Measurements from ENCODE around the gene CACNA2D3. TPM values are rescaled to one million over a fixed set of nuclear protein-coding genes. Genes with fewer than 3 reads are reported as not detected.

The CACNA2D3 gene
- total and polyA plus RNA-seq, 2 experiments from 2014 or later: 0.30 to 0.43 TPM

DNA sequence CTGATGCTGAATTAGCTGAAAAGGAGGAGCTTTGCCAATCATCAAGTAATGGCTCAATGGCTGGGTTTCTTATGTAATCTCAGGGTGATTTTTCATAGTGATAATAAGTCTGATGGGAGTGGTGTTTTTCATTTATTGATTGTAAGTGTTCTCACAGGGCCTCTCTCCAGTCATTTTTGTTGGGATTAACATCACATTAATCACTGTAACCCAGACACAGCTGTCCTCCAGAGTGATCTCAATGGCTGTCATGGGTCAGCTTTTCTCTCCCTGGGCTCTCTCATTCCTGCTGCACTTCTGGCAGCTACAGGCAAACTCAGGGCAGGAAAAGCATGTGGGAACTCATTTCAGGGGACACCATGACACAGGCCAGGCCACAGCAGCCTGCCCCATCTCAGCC, 642.6 kb downstream of the CACNA2D3 start:
- in situ Hi-C loops (cut with MboI): no loop called here
- 0 out of 2 replicates have a peak, but pooled peaks cover 17% of the 10 kb centered on the region for H3K27me3 ChIP-seq (replicated peaks; ENCODE audit: insufficient read depth)
- H2AFZ ChIP-seq: no peak overlapping the region

DNA sequence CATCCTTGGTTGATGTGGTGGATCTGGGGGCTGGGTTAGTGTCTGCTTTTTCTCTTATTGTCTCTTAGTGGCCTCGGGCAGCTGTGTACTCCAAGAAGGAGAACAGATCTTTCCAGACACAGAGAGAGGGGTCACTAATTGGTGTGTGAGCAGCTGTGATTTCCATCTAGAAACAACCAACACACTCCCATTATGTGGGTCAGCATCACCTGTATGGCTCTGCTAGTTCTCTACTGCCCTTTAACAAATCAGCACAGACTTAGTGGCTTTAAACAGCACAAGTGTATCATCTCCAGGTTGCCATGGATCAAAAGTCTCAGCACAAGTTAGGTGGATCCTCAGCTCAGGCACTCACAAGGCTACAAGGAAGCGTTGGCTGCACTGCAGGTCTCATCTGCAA, 648.7 kb downstream of the CACNA2D3 start:
- H3K27ac ChIP-seq: no peak overlapping the region
- 0 out of 2 replicates have a peak, but pooled peaks cover 26% of the 10 kb centered on the region for H3K27me3 ChIP-seq (replicated peaks; ENCODE audit: insufficient read depth)
- WGBS, 2 experiments (ENCODE audit: low coverage in 1 of 2, low lambda C conversion rate in 2 of 2, missing lambda C conversion rate in 2 of 2): 31 to 49% methylated on average over 2 of the region's 2 CpGs
- H3K4me2 ChIP-seq (ENCODE audit: unreplicated experiment): no peak overlapping the region
- no peak for DNase-seq
- no peaks in the 10 kb centered on the region for H3K9me2 ChIP-seq (ENCODE audit: insufficient read depth)
- H3K4me3 ChIP-seq: no peak overlapping the region
- no peak overlapping the region for H2AFZ ChIP-seq
- H3K9ac ChIP-seq: no peak overlapping the region
- H3K79me2 ChIP-seq (ENCODE audit: insufficient read depth): no peaks in the 10 kb centered on the region
- no peaks in the 10 kb centered on the region for H3K36me3 ChIP-seq (ENCODE audit: low read depth)
- no peaks in the 10 kb centered on the region for H3K9me3 ChIP-seq (ENCODE audit: low read depth)
- TF ChIP-seq EZH2phosphoT487 (IDR thresholded peaks at IDR 0.05; ENCODE audit: insufficient read depth, low read depth): no peak
- H3F3A ChIP-seq (ENCODE audit: insufficient read depth): no peaks in the 10 kb centered on the region
- in situ Hi-C loops (cut with MboI): no loop called here
- no peaks in the 10 kb centered on the region for H4K20me1 ChIP-seq (ENCODE audit: insufficient read depth)
- no peaks in the 10 kb centered on the region for H3K4me1 ChIP-seq (ENCODE audit: insufficient read depth)

More for the DNA sequence above, 642.6 kb downstream of the CACNA2D3 start:
- H3K9ac ChIP-seq: no peak overlapping the region
- TF ChIP-seq EZH2phosphoT487 (IDR thresholded peaks at IDR 0.05; ENCODE audit: insufficient read depth, low read depth): no peak
- no peak for TF ChIP-seq EZH2 (IDR thresholded peaks at IDR 0.05; ENCODE audit: insufficient read depth, poor library complexity, severe bottlenecking)
- H3K4me2 ChIP-seq (ENCODE audit: unreplicated experiment): no peak overlapping the region
- no peaks in the 10 kb centered on the region for H3F3A ChIP-seq (ENCODE audit: insufficient read depth)
- H3K36me3 ChIP-seq (ENCODE audit: low read depth): no peaks in the 10 kb centered on the region
- no peak for DNase-seq
- no peaks in the 10 kb centered on the region for H3K9me2 ChIP-seq (ENCODE audit: insufficient read depth)
- no peak overlapping the region for H3K27ac ChIP-seq
- no peak overlapping the region for H3K4me3 ChIP-seq
- no peaks in the 10 kb centered on the region for H3K79me2 ChIP-seq (ENCODE audit: insufficient read depth)
- no peaks in the 10 kb centered on the region for H4K20me1 ChIP-seq (ENCODE audit: insufficient read depth)
- H3K9me3 ChIP-seq (ENCODE audit: low read depth): no peaks in the 10 kb centered on the region
- H3K4me1 ChIP-seq (ENCODE audit: insufficient read depth): no peaks in the 10 kb centered on the region

DNA sequence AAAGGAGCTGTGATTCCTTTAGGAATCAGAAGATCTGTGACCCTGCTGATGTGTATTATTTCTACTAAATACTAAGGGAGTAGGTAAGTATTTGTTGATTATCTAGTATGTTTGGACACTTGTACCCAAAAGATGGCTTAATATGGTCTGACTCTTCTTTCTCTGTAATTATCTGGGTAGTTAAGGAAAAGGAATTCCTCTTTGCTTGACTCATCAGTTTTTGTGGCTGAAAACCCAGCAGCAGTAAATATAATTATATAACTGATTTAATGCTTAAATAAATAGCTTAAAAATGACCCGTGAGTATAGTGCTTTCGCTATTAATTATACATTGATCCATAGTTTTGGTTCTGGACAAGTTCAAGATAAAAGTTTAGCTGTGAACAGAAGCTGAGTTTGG, 649.7 kb downstream of the CACNA2D3 start:
- H3K27me3 ChIP-seq (replicated peaks; ENCODE audit: insufficient read depth): 0 out of 2 replicates have a peak, but pooled peaks cover 24% of the 10 kb centered on the region
- peak; percentile 12 for DNase-seq
- WGBS, 2 experiments (ENCODE audit: low coverage in 1 of 2, low lambda C conversion rate in 2 of 2, missing lambda C conversion rate in 2 of 2): 64 to 71% methylated on average over 2 of the region's 2 CpGs

DNA sequence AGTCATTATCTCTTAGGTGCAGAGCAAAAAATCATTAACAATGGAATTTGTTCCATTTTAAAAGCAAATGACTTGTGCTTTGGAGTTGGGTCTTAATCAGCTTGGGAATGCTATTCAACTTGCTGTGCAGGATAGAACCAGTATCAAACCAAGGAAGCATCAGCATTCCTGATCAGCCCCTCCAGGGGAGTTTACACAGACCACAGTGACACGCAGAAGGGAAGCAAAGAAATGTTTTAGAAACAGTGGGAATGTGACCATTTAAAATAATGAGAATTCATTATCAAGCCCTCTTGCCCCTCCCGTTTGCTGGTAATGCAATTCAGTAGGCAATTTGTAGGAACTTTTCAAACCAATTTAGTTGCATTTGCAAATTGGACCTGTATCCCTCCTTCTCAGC, 650.4 kb downstream of the CACNA2D3 start:
- no peak overlapping the region for H3K27ac ChIP-seq
- H3K4me3 ChIP-seq: no peak overlapping the region
- H2AFZ ChIP-seq: no peak overlapping the region
- H3F3A ChIP-seq (ENCODE audit: insufficient read depth): no peaks in the 10 kb centered on the region
- 0 out of 2 replicates have a peak, but pooled peaks cover 21% of the 10 kb centered on the region for H3K27me3 ChIP-seq (replicated peaks; ENCODE audit: insufficient read depth)
- no peaks in the 10 kb centered on the region for H3K9me3 ChIP-seq (ENCODE audit: low read depth)
- H3K9me2 ChIP-seq (ENCODE audit: insufficient read depth): no peaks in the 10 kb centered on the region
- no peaks in the 10 kb centered on the region for H3K4me1 ChIP-seq (ENCODE audit: insufficient read depth)
- no peaks in the 10 kb centered on the region for H3K36me3 ChIP-seq (ENCODE audit: low read depth)
- no peak for DNase-seq
- no peak overlapping the region for H3K9ac ChIP-seq
- TF ChIP-seq EZH2 (IDR thresholded peaks at IDR 0.05; ENCODE audit: insufficient read depth, poor library complexity, severe bottlenecking) (no peak), EZH2phosphoT487 (IDR thresholded peaks at IDR 0.05; ENCODE audit: insufficient read depth, low read depth) (no peak)
- WGBS, 2 experiments (ENCODE audit: low coverage in 1 of 2, low lambda C conversion rate in 2 of 2, missing lambda C conversion rate in 2 of 2): 29 to 41% methylated on average over 2 of the region's 2 CpGs
- no peak overlapping the region for H3K4me2 ChIP-seq (ENCODE audit: unreplicated experiment)
- no peaks in the 10 kb centered on the region for H3K79me2 ChIP-seq (ENCODE audit: insufficient read depth)
- in situ Hi-C loops (cut with MboI): no loop called here
- no peaks in the 10 kb centered on the region for H4K20me1 ChIP-seq (ENCODE audit: insufficient read depth)

More for the DNA sequence above, 649.7 kb downstream of the CACNA2D3 start:
- Histone ChIP-seq H3K9me3 (ENCODE audit: low read depth) (no peaks in the 10 kb centered on the region), H3F3A (ENCODE audit: insufficient read depth) (no peaks in the 10 kb centered on the region), H3K4me2 (ENCODE audit: unreplicated experiment) (no peak overlapping the region), H4K20me1 (ENCODE audit: insufficient read depth) (no peaks in the 10 kb centered on the region), H3K4me1 (ENCODE audit: insufficient read depth) (no peaks in the 10 kb centered on the region), H3K9me2 (ENCODE audit: insufficient read depth) (no peaks in the 10 kb centered on the region), H3K79me2 (ENCODE audit: insufficient read depth) (no peaks in the 10 kb centered on the region), H3K9ac (no peak overlapping the region), H3K4me3 (no peak overlapping the region), H3K27ac (no peak overlapping the region), H3K36me3 (ENCODE audit: low read depth) (no peaks in the 10 kb centered on the region), H2AFZ (no peak overlapping the region)
- in situ Hi-C loops (cut with MboI): no loop called here
- TF ChIP-seq EZH2 (IDR thresholded peaks at IDR 0.05; ENCODE audit: insufficient read depth, poor library complexity, severe bottlenecking) (no peak), EZH2phosphoT487 (IDR thresholded peaks at IDR 0.05; ENCODE audit: insufficient read depth, low read depth) (no peak)

- 5 to 11% methylated on average over 4 of the region's 4 CpGs for WGBS, 2 experiments (ENCODE audit: low coverage in 1 of 2, low lambda C conversion rate in 2 of 2, missing lambda C conversion rate in 2 of 2)
- no peak for DNase-seq
- TF ChIP-seq EZH2phosphoT487 (IDR thresholded peaks at IDR 0.05; ENCODE audit: insufficient read depth, low read depth) (no peak), EZH2 (IDR thresholded peaks at IDR 0.05; ENCODE audit: insufficient read depth, poor library complexity, severe bottlenecking) (no peak)
- Histone ChIP-seq H4K20me1 (ENCODE audit: insufficient read depth) (no peaks in the 10 kb centered on the region), H3K79me2 (ENCODE audit: insufficient read depth) (no peaks in the 10 kb centered on the region), H3F3A (ENCODE audit: insufficient read depth) (no peaks in the 10 kb centered on the region), H3K4me2 (ENCODE audit: unreplicated experiment) (no peak overlapping the region), H3K27ac (no peak overlapping the region), H3K9ac (no peak overlapping the region), H3K9me3 (ENCODE audit: low read depth) (no peaks in the 10 kb centered on the region), H3K4me3 (no peak overlapping the region), H3K9me2 (ENCODE audit: insufficient read depth) (no peaks in the 10 kb centered on the region), H3K36me3 (ENCODE audit: low read depth) (no peaks in the 10 kb centered on the region), H2AFZ (no peak overlapping the region), H3K27me3 (replicated peaks; ENCODE audit: insufficient read depth) (0 out of 2 replicates have a peak, but pooled peaks cover 19% of the 10 kb centered on the region), H3K4me1 (ENCODE audit: insufficient read depth) (no peaks in the 10 kb centered on the region)
- in situ Hi-C loops (cut with MboI): no loop called here
Measured at GRCh38 chr3:54773271-54773670, 650.9 kb downstream of the CACNA2D3 start.
